ENCODE data around the gene RAB14.

Gene RAB14

DNA sequence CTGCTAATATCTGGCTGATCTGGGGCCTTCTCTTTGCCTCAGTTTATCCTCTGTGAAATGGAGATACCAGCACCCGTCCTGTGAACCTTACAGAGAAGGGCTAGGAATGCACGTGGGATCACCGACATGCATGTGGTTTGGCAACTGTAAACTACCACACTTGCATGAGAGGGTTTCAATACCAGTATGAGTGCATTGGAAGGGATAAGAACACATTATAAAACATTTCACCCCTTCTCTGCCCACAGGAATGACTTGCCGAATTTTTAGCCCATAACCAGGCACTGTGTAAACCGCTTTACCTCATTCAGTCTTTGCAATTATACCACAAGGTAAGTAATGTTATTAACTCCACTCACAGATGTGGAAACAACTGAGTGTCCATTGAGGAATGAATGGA, 8.9 kb upstream of the RAB14 start:
- no peak overlapping the region for H3K27ac ChIP-seq (ENCODE audit: low read depth, low read length)
- no peak for TF ChIP-seq EZH2phosphoT487 (IDR thresholded peaks at IDR 0.05; ENCODE audit: borderline replicate concordance, low read length)
- TF ChIP-seq CTCF (IDR thresholded peaks at IDR 0.05; ENCODE audit: low read depth, low read length, poor library complexity, severe bottlenecking), result no peak
- H3K79me2 ChIP-seq (ENCODE audit: control insufficient read depth, low read length), result 0 out of 2 replicates have a peak, but pooled peaks cover 3% of the 10 kb centered on the region
- H3K36me3 ChIP-seq (ENCODE audit: control insufficient read depth, low read length), result peaks cover 7% of the 10 kb centered on the region
- no peaks in the 10 kb centered on the region for H3K9me3 ChIP-seq (ENCODE audit: control insufficient read depth, insufficient read depth, low read length)
- H3K27me3 ChIP-seq (ENCODE audit: control insufficient read depth, low read length), result no peaks in the 10 kb centered on the region
- peaks cover 58% of the 10 kb centered on the region for H3K4me1 ChIP-seq (ENCODE audit: control insufficient read depth, low read length)
- no peaks in the 10 kb centered on the region for H3K9me2 ChIP-seq (replicated peaks; ENCODE audit: control insufficient read depth, low read length)
- no peak overlapping the region for H3K4me3 ChIP-seq (ENCODE audit: low read length)
- no peak overlapping the region for H3K4me2 ChIP-seq (ENCODE audit: low read length)
- H4K20me1 ChIP-seq (ENCODE audit: control insufficient read depth, insufficient read depth, low read depth, low read length), result no peaks in the 10 kb centered on the region
- peaks cover 13% of the 10 kb centered on the region for H3F3A ChIP-seq (ENCODE audit: control insufficient read depth, insufficient read depth)

- Histone ChIP-seq H3K9me3 (ENCODE audit: control insufficient read depth, insufficient read depth, low read length) (no peaks in the 10 kb centered on the region), H3K27ac (ENCODE audit: low read depth, low read length) (peak overlapping the region; percentile 90), H3F3A (ENCODE audit: control insufficient read depth, insufficient read depth) (peaks cover 13% of the 10 kb centered on the region), H3K4me3 (ENCODE audit: low read length) (peak overlapping the region; percentile 64), H3K79me2 (ENCODE audit: control insufficient read depth, low read length) (peaks cover 16% of the 10 kb centered on the region), H3K9me2 (replicated peaks; ENCODE audit: control insufficient read depth, low read length) (no peaks in the 10 kb centered on the region), H4K20me1 (ENCODE audit: control insufficient read depth, insufficient read depth, low read depth, low read length) (no peaks in the 10 kb centered on the region), H3K4me1 (ENCODE audit: control insufficient read depth, low read length) (peaks cover 68% of the 10 kb centered on the region), H3K4me2 (ENCODE audit: low read length) (peak overlapping the region; percentile 69), H3K36me3 (ENCODE audit: control insufficient read depth, low read length) (peaks cover 7% of the 10 kb centered on the region), H3K27me3 (ENCODE audit: control insufficient read depth, low read length) (no peaks in the 10 kb centered on the region)
- TF ChIP-seq CTCF (IDR thresholded peaks at IDR 0.05; ENCODE audit: low read depth, low read length, poor library complexity, severe bottlenecking), result no peak
- no peak for TF ChIP-seq EZH2phosphoT487 (IDR thresholded peaks at IDR 0.05; ENCODE audit: borderline replicate concordance, low read length)
Observed at GRCh38 chr9:121207371-121207940, 5.8 kb upstream of the RAB14 start.

- H3K27ac ChIP-seq (ENCODE audit: low read depth, low read length), result peak overlapping the region; percentile 90
Observed at GRCh38 chr9:121206516-121207370, 5.1 kb upstream of the RAB14 start.

More at GRCh38 chr9:121206516-121207370, 5.1 kb upstream of the RAB14 start:
- peaks cover 7% of the 10 kb centered on the region for H3K36me3 ChIP-seq (ENCODE audit: control insufficient read depth, low read length)
- H3F3A ChIP-seq (ENCODE audit: control insufficient read depth, insufficient read depth), result peaks cover 13% of the 10 kb centered on the region
- no peaks in the 10 kb centered on the region for H3K9me3 ChIP-seq (ENCODE audit: control insufficient read depth, insufficient read depth, low read length)
- TF ChIP-seq EZH2phosphoT487 (IDR thresholded peaks at IDR 0.05; ENCODE audit: borderline replicate concordance, low read length) (no peak), CTCF (IDR thresholded peaks at IDR 0.05; ENCODE audit: low read depth, low read length, poor library complexity, severe bottlenecking) (no peak)
- H3K4me3 ChIP-seq (ENCODE audit: low read length), result peak overlapping the region; percentile 64
- H3K4me1 ChIP-seq (ENCODE audit: control insufficient read depth, low read length), result peaks cover 67% of the 10 kb centered on the region
- H3K79me2 ChIP-seq (ENCODE audit: control insufficient read depth, low read length), result peaks cover 22% of the 10 kb centered on the region
- H3K4me2 ChIP-seq (ENCODE audit: low read length), result peak overlapping the region; percentile 69
- no peaks in the 10 kb centered on the region for H4K20me1 ChIP-seq (ENCODE audit: control insufficient read depth, insufficient read depth, low read depth, low read length)
- H3K27me3 ChIP-seq (ENCODE audit: control insufficient read depth, low read length), result no peaks in the 10 kb centered on the region
- H3K9me2 ChIP-seq (replicated peaks; ENCODE audit: control insufficient read depth, low read length), result no peaks in the 10 kb centered on the region

Measured in DOHH2 (cell line).